Measurements from ENCODE around the gene TRIM39.
"Not testable (repeated sequence)": the region's sequence is repeated elsewhere in the genome, so short reads cannot be mapped to it uniquely, and the experiment has no call there.

TRIM39 gene

DNA sequence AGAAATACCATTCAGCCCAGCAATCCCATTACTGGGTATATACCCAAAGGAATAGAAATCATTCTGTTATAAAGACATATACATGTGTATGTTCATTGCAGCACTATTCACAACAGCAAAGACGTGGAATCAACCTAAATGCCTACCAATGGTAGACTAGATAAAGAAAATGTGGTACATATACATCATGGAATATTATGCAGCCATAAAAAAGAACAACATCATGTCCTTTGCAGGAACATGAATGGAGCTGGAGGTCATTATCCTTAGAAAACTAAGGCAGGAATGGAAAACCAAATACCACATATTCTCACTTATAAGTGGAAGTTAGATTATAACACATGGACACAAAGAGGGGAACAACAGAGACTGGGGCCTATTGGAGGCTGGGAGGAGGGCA lies 42.6 kb downstream of the TRIM39 start:
- DNase-seq: not testable (repeated sequence)

GRCh38 chr6:30378290-30378937 lies 51.7 kb downstream of the TRIM39 start:
- no peak for DNase-seq

DNA sequence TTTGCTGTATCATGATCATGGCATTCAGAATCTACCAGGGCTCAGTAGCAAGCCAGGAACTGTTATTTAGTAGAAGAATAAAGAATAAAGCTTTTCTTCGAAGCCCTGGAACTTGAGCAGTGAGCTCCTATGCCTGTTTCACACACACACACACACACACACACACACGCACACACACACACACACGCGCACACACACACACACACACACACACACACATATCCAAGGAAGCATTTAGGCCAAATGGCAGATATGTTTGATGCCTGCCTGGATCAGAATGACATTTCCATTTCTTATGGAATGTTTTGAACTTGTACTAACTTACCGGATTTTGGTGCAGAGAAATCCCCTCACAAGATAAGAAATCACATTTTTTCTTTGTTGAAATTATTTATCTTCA lies 53.7 kb downstream of the TRIM39 start:
- DNase-seq: no peak

- no peak for DNase-seq
Observed at GRCh38 chr6:30386166-30386565, 59.4 kb downstream of the TRIM39 start.

GRCh38 chr6:30391240-30391639 lies 64.5 kb downstream of the TRIM39 start:
- no peak for DNase-seq
